HG03066 (cell line): ENCODE data around the gene CDH7.

Experiments used
- ATAC-seq: cut with Tn5 transposase; IDR thresholded peaks from one replicate; pipeline ENCODE4 v1.9.1; 2021; ENCODE audit warnings: low read depth; ENCODE audit not compliant: unreplicated experiment

The CDH7 gene

GRCh38 chr18:65762556-65762955 is 11.7 kb downstream of the CDH7 start:
- no peak for ATAC-seq

GRCh38 chr18:65767406-65767805 is 16.6 kb downstream of the CDH7 start:
- ATAC-seq: no peak

GRCh38 chr18:65768120-65768778 is 17.4 kb downstream of the CDH7 start:
- no peak for ATAC-seq

- ATAC-seq: no peak
These were observed 18.8 kb downstream of the CDH7 start for GRCh38 chr18:65769652-65770051.

GRCh38 chr18:65786474-65786873 is 35.7 kb downstream of the CDH7 start:
- ATAC-seq: no peak

GRCh38 chr18:65788373-65788772 is 37.6 kb downstream of the CDH7 start:
- ATAC-seq: no peak

- ATAC-seq: no peak
These were observed 39.8 kb downstream of the CDH7 start for GRCh38 chr18:65790604-65791003.

GRCh38 chr18:65791719-65792118 is 40.9 kb downstream of the CDH7 start:
- ATAC-seq: no peak

- no peak for ATAC-seq
These were observed 41.8 kb downstream of the CDH7 start for GRCh38 chr18:65792456-65793074.

GRCh38 chr18:65808759-65809158 is 57.9 kb downstream of the CDH7 start:
- ATAC-seq: no peak

GRCh38 chr18:65811307-65811706 is 60.5 kb downstream of the CDH7 start:
- no peak for ATAC-seq

GRCh38 chr18:65815506-65815905 is 64.7 kb downstream of the CDH7 start:
- ATAC-seq: no peak

- ATAC-seq: no peak
These were observed 66.4 kb downstream of the CDH7 start for GRCh38 chr18:65817178-65817577.

GRCh38 chr18:65821911-65822310 is 71.1 kb downstream of the CDH7 start:
- ATAC-seq: no peak

- ATAC-seq: no peak
These were observed 72.0 kb downstream of the CDH7 start for GRCh38 chr18:65822826-65823225.

GRCh38 chr18:65827444-65827843 is 76.6 kb downstream of the CDH7 start:
- ATAC-seq: no peak

GRCh38 chr18:65835881-65836280 is 85.1 kb downstream of the CDH7 start:
- no peak for ATAC-seq

- ATAC-seq: no peak
These were observed 95.3 kb downstream of the CDH7 start for GRCh38 chr18:65846107-65846506.

GRCh38 chr18:65852273-65852672 is 101.5 kb downstream of the CDH7 start:
- no peak for ATAC-seq

GRCh38 chr18:65859075-65859474 is 108.3 kb downstream of the CDH7 start:
- no peak for ATAC-seq

GRCh38 chr18:65869527-65869926 is 118.7 kb downstream of the CDH7 start:
- ATAC-seq: no peak

- ATAC-seq: no peak
These were observed 125.5 kb downstream of the CDH7 start for GRCh38 chr18:65876310-65876709.
